Prostate gland (tissue), 2 donors: ENCODE data around the gene LPP. TPM values are rescaled to one million over a fixed set of nuclear protein-coding genes. Genes with fewer than 3 reads are reported as not detected.

Experiments used
- DNase-seq: peaks from one replicate; pipeline ENCODE4 v3.0.0-alpha.2; 2019; ENCODE audit warnings: low spot score
- H3K27ac ChIP-seq, 2 donors: fragments of 200-600 bp; sonication (generic); 2 replicates each; pipeline ENCODE4 v1.5.1; 2017 to 2019
- H3K27me3 ChIP-seq: fragments of 200-600 bp; sonication (generic); replicated peaks from 2 replicates; pipeline ENCODE4 v1.5.1; 2019; ENCODE audit not compliant: insufficient read depth
- H3K36me3 ChIP-seq, 2 donors: fragments of 200-600 bp; sonication (generic); 1 replicate in 1 of 2; 2 replicates in 1 of 2; pipeline versions ENCODE4 v1.5.1 to v1.8.1; 2017 to 2019
- H3K4me1 ChIP-seq: fragments of 200-600 bp; sonication (generic); replicated peaks from 2 replicates; pipeline ENCODE4 v1.5.1; 2019
- H3K4me3 ChIP-seq, 2 donors: fragments of 200-600 bp; sonication (generic); 2 replicates each; pipeline ENCODE4 v1.5.1; 2017 to 2019
- H3K9me3 ChIP-seq: fragments of 200-600 bp; sonication (generic); 2 replicates; pipeline ENCODE4 v1.5.1; 2017
- POLR2A ChIP-seq: fragments of 450-650 bp; IDR thresholded peaks from one replicate; pipeline ENCODE4 v1.6.1; 2016; ENCODE audit warnings: antibody characterized with exemption, mild to moderate bottlenecking
- POLR2AphosphoS5 ChIP-seq: sonication (generic); formaldehyde crosslinking; IDR thresholded peaks from one replicate; pipeline ENCODE4 v1.6.1; 2017; ENCODE audit warnings: antibody characterized with exemption
- WGBS: methylation state at CpG from one replicate; pipeline ENCODE4 v1.1.5; 2018; 5-methylcytosine and 5-hydroxymethylcytosine counted together
- intact Hi-C: fragments of 100-400 bp; cut with DNase I; formaldehyde crosslinking; loops from one replicate; pipeline ENCODE4 v1.14.2; 2022
- total RNA-seq, 2 donors: library from RNA; depleted of rRNA; stranded (reverse); fragments of >200 nt; gene quantifications; one replicate each; pipeline ENCODE4 v1.1.0, GENCODE V29; 2016
- TF ChIP-seq, protein P1 (sequence below), 4 experiments: fragments of 200-600 bp in 2 of 4; fragments of 450-650 bp in 2 of 4; sonication (generic) in 2 of 4; IDR thresholded peaks; 1 replicate in 3 of 4; 2 replicates in 1 of 4; pipeline ENCODE4 v1.5.1; 2016 to 2019; ENCODE audit warnings: antibody characterized with exemption in 4 of 4, mild to moderate bottlenecking in 2 of 4, moderate library complexity in 2 of 4

Gene LPP
- total RNA-seq, 2 donors from 2014 or later, result 219 to 248 TPM

GRCh38 chr3:188798556-188799145 lies 644.7 kb downstream of the LPP start:
- Histone ChIP-seq H3K36me3 (no peaks in the 10 kb centered on the region), H3K27me3 (no peaks in the 10 kb centered on the region), H3K4me1 (no peaks in the 10 kb centered on the region), H3K9me3 (no peaks in the 10 kb centered on the region), H3K4me3 (no peak overlapping the region), H3K27ac (no peak overlapping the region)
- no peak for DNase-seq
- WGBS, result 71% methylated on average over 5 of the region's 5 CpGs
- TF ChIP-seq POLR2A (no peak), POLR2AphosphoS5 (no peak)
- TF ChIP-seq, protein P1, sequence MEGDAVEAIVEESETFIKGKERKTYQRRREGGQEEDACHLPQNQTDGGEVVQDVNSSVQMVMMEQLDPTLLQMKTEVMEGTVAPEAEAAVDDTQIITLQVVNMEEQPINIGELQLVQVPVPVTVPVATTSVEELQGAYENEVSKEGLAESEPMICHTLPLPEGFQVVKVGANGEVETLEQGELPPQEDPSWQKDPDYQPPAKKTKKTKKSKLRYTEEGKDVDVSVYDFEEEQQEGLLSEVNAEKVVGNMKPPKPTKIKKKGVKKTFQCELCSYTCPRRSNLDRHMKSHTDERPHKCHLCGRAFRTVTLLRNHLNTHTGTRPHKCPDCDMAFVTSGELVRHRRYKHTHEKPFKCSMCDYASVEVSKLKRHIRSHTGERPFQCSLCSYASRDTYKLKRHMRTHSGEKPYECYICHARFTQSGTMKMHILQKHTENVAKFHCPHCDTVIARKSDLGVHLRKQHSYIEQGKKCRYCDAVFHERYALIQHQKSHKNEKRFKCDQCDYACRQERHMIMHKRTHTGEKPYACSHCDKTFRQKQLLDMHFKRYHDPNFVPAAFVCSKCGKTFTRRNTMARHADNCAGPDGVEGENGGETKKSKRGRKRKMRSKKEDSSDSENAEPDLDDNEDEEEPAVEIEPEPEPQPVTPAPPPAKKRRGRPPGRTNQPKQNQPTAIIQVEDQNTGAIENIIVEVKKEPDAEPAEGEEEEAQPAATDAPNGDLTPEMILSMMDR (IDR thresholded peaks at IDR 0.05), result no peak
- intact Hi-C loops, result no loop called here

GRCh38 chr3:188801393-188801792 lies 647.4 kb downstream of the LPP start:
- H3K4me1 ChIP-seq, result no peaks in the 10 kb centered on the region
- no peaks in the 10 kb centered on the region for H3K9me3 ChIP-seq
- H3K27me3 ChIP-seq, result no peaks in the 10 kb centered on the region
- H3K36me3 ChIP-seq, result no peaks in the 10 kb centered on the region
- intact Hi-C loops, result no loop called here
- TF ChIP-seq POLR2A, result no peak
- no peak for TF ChIP-seq POLR2AphosphoS5
- TF ChIP-seq, protein P1 (IDR thresholded peaks at IDR 0.05), result no peak
- H3K4me3 ChIP-seq, result no peak overlapping the region
- WGBS, result 93% methylated on average over 4 of the region's 4 CpGs
- no peak overlapping the region for H3K27ac ChIP-seq
- DNase-seq, result no peak

DNA sequence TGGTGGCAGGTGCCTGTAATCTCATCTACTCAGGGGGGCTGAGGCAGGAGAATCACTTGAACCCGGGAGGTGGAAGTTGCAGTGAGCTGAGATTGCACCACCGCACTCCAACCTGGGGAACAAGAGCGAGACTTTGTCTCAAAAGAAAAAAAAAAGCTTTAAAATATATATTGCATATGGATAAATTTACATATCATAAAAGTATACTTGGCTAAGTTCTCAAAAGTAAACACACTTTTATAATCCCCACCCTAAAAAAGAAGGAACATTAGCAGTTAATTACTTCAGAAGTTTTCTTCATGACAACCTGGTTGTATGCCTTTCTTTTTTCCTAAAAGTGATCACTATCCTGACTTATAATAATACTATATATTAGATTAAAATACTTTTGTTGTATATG lies 648.7 kb downstream of the LPP start:
- no peak for DNase-seq
- intact Hi-C loops, result no loop called here
- WGBS, result 63% methylated on average over 3 of the region's 3 CpGs
- Histone ChIP-seq H3K27ac (no peak overlapping the region), H3K27me3 (no peaks in the 10 kb centered on the region), H3K4me1 (no peaks in the 10 kb centered on the region), H3K36me3 (no peaks in the 10 kb centered on the region), H3K9me3 (no peaks in the 10 kb centered on the region), H3K4me3 (no peak overlapping the region)
- TF ChIP-seq, protein P1 (IDR thresholded peaks at IDR 0.05), result no peak
- TF ChIP-seq POLR2A, result no peak
- TF ChIP-seq POLR2AphosphoS5, result no peak

- intact Hi-C loops, result no loop called here
- Histone ChIP-seq H3K27ac (no peak overlapping the region), H3K4me1 (no peaks in the 10 kb centered on the region), H3K36me3 (no peaks in the 10 kb centered on the region), H3K4me3 (no peak overlapping the region), H3K27me3 (no peaks in the 10 kb centered on the region), H3K9me3 (no peaks in the 10 kb centered on the region)
- DNase-seq, result no peak
- TF ChIP-seq POLR2AphosphoS5, result no peak
- TF ChIP-seq, protein P1 (IDR thresholded peaks at IDR 0.05), result no peak
- TF ChIP-seq POLR2A, result no peak
- WGBS, result 94% methylated on average over 1 of the region's 1 CpG
Measured at GRCh38 chr3:188807006-188807405, 653.0 kb downstream of the LPP start.

DNA sequence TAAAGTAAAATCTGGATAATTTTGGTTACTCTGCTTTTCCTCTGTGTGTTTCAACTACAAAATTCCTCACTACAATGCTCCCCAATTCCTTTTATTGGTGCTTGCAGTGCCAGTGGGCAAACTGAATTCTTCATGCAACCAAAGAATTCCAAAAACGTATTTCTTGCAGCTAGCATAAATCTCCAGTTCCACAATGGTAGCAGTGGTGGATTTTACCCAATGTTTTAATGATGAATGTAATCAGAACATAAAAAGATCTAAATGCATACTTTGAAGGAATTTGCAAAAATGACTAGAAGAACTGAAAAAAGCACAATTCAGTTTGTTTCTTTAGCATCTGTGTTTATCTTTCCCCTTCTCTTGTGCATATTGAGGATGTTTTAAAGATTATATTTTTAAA lies 658.2 kb downstream of the LPP start:
- Histone ChIP-seq H3K36me3 (no peaks in the 10 kb centered on the region), H3K9me3 (no peaks in the 10 kb centered on the region), H3K4me3 (no peak overlapping the region), H3K4me1 (peaks cover 7% of the 10 kb centered on the region), H3K27ac (no peak overlapping the region), H3K27me3 (no peaks in the 10 kb centered on the region)
- TF ChIP-seq, protein P1 (IDR thresholded peaks at IDR 0.05), result no peak
- TF ChIP-seq POLR2AphosphoS5 (no peak), POLR2A (no peak)
- intact Hi-C loops, result no loop called here
- DNase-seq, result no peak
- WGBS, result 81% methylated on average over 1 of the region's 1 CpG
